ENCODE results near the gene HMGA1. TPM values are rescaled to one million over a fixed set of nuclear protein-coding genes. Genes with fewer than 3 reads are reported as not detected.
"Not testable (repeated sequence)": the region's sequence is repeated elsewhere in the genome, so short reads cannot be mapped to it uniquely, and the experiment has no call there.

Gene HMGA1
- total RNA-seq, 3 donors from 2014 or later, result 49.4 to 176 (median 124) TPM

GRCh38 chr6:34259529-34260069 is 22.9 kb downstream of the HMGA1 start:
- TF ChIP-seq CTCF (IDR thresholded peaks at IDR 0.05), result no peak
- intact Hi-C loops (cut with DNase I, micrococcal nuclease), result no loop called here
- no peak overlapping the region for H3K4me3 ChIP-seq

GRCh38 chr6:34260576-34261267 is 24.0 kb downstream of the HMGA1 start:
- no peaks in the 10 kb centered on the region for H3K36me3 ChIP-seq (ENCODE audit: low read depth)
- DNase-seq, result no peak
- no peaks in the 10 kb centered on the region for H3K4me1 ChIP-seq (ENCODE audit: low read depth)
- no peak overlapping the region for H3K4me3 ChIP-seq
- ATAC-seq, result no peak
- TF ChIP-seq CTCF (IDR thresholded peaks at IDR 0.05), result no peak
- intact Hi-C loops (cut with DNase I, micrococcal nuclease), result no loop called here
- H3K9me3 ChIP-seq, result no peaks in the 10 kb centered on the region

More at GRCh38 chr6:34259529-34260069, 22.9 kb downstream of the HMGA1 start:
- Histone ChIP-seq H3K4me1 (ENCODE audit: low read depth) (no peaks in the 10 kb centered on the region), H3K36me3 (ENCODE audit: low read depth) (no peaks in the 10 kb centered on the region), H3K9me3 (no peaks in the 10 kb centered on the region)
- ATAC-seq (no peak), DNase-seq (no peak)

- H3K9me3 ChIP-seq; DNase-seq; ATAC-seq; H3K4me1 ChIP-seq (ENCODE audit: low read depth); H3K36me3 ChIP-seq (ENCODE audit: low read depth); intact Hi-C loops (cut with DNase I, micrococcal nuclease); H3K4me3 ChIP-seq: not testable (repeated sequence)
Observed at GRCh38 chr6:34263484-34263883, 26.8 kb downstream of the HMGA1 start.

- H3K4me3 ChIP-seq, result no peak overlapping the region
- H3K36me3 ChIP-seq (ENCODE audit: low read depth), result no peaks in the 10 kb centered on the region
- ATAC-seq (no peak), DNase-seq (no peak)
- H3K4me1 ChIP-seq (ENCODE audit: low read depth), result no peaks in the 10 kb centered on the region
- H3K9me3 ChIP-seq, result no peaks in the 10 kb centered on the region
- intact Hi-C loops (cut with DNase I, micrococcal nuclease), result no loop called here
- TF ChIP-seq CTCF (IDR thresholded peaks at IDR 0.05), result no peak
Observed at GRCh38 chr6:34267746-34268145, 31.1 kb downstream of the HMGA1 start.

- DNase-seq, result not testable (repeated sequence)
Observed at GRCh38 chr6:34269132-34269531, 32.5 kb downstream of the HMGA1 start.

GRCh38 chr6:34269658-34270341 is 33.1 kb downstream of the HMGA1 start:
- intact Hi-C loops (cut with DNase I, micrococcal nuclease), result not testable (repeated sequence)

More at GRCh38 chr6:34269132-34269531, 32.5 kb downstream of the HMGA1 start:
- intact Hi-C loops (cut with DNase I, micrococcal nuclease); ATAC-seq; H3K36me3 ChIP-seq (ENCODE audit: low read depth); H3K4me1 ChIP-seq (ENCODE audit: low read depth); H3K4me3 ChIP-seq; H3K9me3 ChIP-seq: not testable (repeated sequence)

More at GRCh38 chr6:34269658-34270341, 33.1 kb downstream of the HMGA1 start:
- not testable (repeated sequence) for H3K4me3 ChIP-seq; H3K36me3 ChIP-seq (ENCODE audit: low read depth); H3K9me3 ChIP-seq; H3K4me1 ChIP-seq (ENCODE audit: low read depth); ATAC-seq; DNase-seq

Data from mucosa of descending colon (tissue), 3 donors.